A673 (cell line): ENCODE measurements around the gene PELI1. TPM values are rescaled to one million over a fixed set of nuclear protein-coding genes. Genes with fewer than 3 reads are reported as not detected.

Experiments used
- BruUV-seq: library from RNA; stranded (reverse); fragments of 400-500 nt; replicated peaks from 2 replicates; lab custom pipeline; 2021; lab: Mats Ljungman, UMichigan
- CTCF ChIA-PET: fragments of 300-600 bp; sonication (Branson Sonifier 250); formaldehyde crosslinking; loops from one replicate; lab custom pipeline; 2022; ENCODE audit warnings: antibody characterized with exemption; lab: Charles Lee
- POLR2A ChIA-PET: fragments of 300-600 bp; sonication (Branson Sonifier 250); formaldehyde crosslinking; loops from one replicate; lab custom pipeline; 2022; ENCODE audit warnings: antibody characterized with exemption; ENCODE audit not compliant: low non-redundant PET; lab: Charles Lee
- DNase-seq: peaks from one replicate; pipeline ENCODE4 v3.0.0-alpha.2; 2015; ENCODE audit warnings: low spot score
- H3K27ac ChIP-seq: fragments of 200-600 bp; sonication (generic); 2 replicates; pipeline ENCODE4 v1.5.1; 2016; ENCODE audit warnings: mixed run types, low read depth, mild to moderate bottlenecking, mixed read lengths, antibody characterized with exemption, low read length; ENCODE audit not compliant: poor library complexity, severe bottlenecking
- H3K27me3 ChIP-seq: fragments of 200-600 bp; sonication (generic); replicated peaks from 2 replicates; pipeline ENCODE4 v1.6.1; 2017; ENCODE audit warnings: mixed run types, low read depth, mild to moderate bottlenecking, mixed read lengths, antibody characterized with exemption, low read length; ENCODE audit not compliant: insufficient read depth, poor library complexity
- H3K36me3 ChIP-seq: fragments of 200-600 bp; sonication (generic); 2 replicates; pipeline ENCODE4 v1.6.1; 2016; ENCODE audit warnings: mixed run types, mild to moderate bottlenecking, mixed read lengths, antibody characterized with exemption, low read length; ENCODE audit not compliant: insufficient read depth, poor library complexity, severe bottlenecking
- H3K4me1 ChIP-seq: fragments of 200-600 bp; sonication (generic); 2 replicates; pipeline ENCODE4 v1.6.1; 2017; ENCODE audit warnings: mixed run types, mild to moderate bottlenecking, mixed read lengths, antibody characterized with exemption, low read length; ENCODE audit not compliant: insufficient read depth, poor library complexity, severe bottlenecking
- H3K4me3 ChIP-seq: fragments of 200-600 bp; sonication (generic); 2 replicates; pipeline ENCODE4 v1.5.1; 2016; ENCODE audit warnings: low read depth, mixed run types, mild to moderate bottlenecking, mixed read lengths, low read length; ENCODE audit not compliant: poor library complexity, severe bottlenecking
- H3K9me3 ChIP-seq: fragments of 200-600 bp; sonication (generic); 2 replicates; pipeline ENCODE4 v1.6.1; 2016; ENCODE audit warnings: mixed run types, low read depth, mild to moderate bottlenecking, mixed read lengths, antibody characterized with exemption, low read length; ENCODE audit not compliant: poor library complexity, severe bottlenecking
- EZH2 ChIP-seq: fragments of 200-600 bp; sonication (generic); IDR thresholded peaks from 2 replicates; pipeline ENCODE4 v1.6.1; 2017; ENCODE audit warnings: borderline replicate concordance, low read depth, mild to moderate bottlenecking, mixed read lengths, antibody characterized with exemption, low read length; ENCODE audit not compliant: poor library complexity, severe bottlenecking
- intact Hi-C: fragments of 100-400 bp; cut with micrococcal nuclease; formaldehyde crosslinking; loops from one replicate; pipeline ENCODE4 v1.10.0; 2022; ENCODE audit not compliant: unreplicated experiment
- total RNA-seq: library from RNA; stranded (reverse); gene quantifications from 2 replicates; pipeline ENCODE4 v1.2.3, GENCODE V29; 2021
- TF ChIP-seq, protein P1 (sequence below): fragments of 300-800, 200-600 bp; sonication (generic); conservative IDR thresholded peaks from 2 replicates; pipeline ENCODE4 v1.5.1; 2017; ENCODE audit warnings: low read depth, mild to moderate bottlenecking, antibody characterized with exemption, low read length, moderate library complexity, mixed read lengths

The PELI1 gene
- total RNA-seq, 1 experiment from 2014 or later: 35.1 TPM

DNA sequence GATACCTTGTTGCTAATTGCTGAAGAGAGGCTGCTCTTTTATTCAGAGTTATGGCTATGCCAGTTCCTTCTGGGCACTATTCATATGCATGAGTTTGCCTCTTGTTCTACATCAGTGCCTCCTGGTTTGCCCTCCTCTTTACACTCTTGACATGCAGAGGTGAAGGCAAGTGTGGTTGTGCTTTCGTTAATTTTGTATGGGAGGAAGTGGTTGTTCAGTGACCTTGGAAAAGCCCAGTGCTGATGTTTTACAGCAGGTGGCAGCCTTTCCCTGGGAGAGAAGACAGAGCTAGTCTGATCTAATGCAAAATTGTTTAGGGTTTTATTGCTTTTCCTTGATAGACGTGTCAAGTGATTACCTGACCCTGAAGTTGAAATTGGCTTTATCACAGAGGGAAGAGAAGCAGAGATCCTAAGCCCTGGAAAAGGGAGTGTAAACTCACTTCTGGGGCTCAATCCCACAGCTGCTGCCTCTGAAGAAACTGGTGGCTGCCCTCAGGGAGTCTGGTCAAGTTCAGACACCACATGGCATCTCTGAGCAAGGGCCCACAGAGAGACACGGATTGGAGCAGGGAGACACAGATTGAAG lies 94.5 kb downstream of the PELI1 start:
- H3K27me3 ChIP-seq: no peaks in the 10 kb centered on the region
- intact Hi-C loops: loop anchor here (1.0 to 10.0 kb wide), 4 partner anchors 263 to 815 kb away; no protein-coding TSS in a partner anchor
- no peaks in the 10 kb centered on the region for H3K36me3 ChIP-seq
- H3K9me3 ChIP-seq: no peaks in the 10 kb centered on the region
- peaks cover 4% of the 10 kb centered on the region for H3K4me1 ChIP-seq
- ChIA-PET CTCF (interaction anchor here (0.6 to 2.8 kb wide), 6 partner anchors 263 to 1010 kb away, joined by 3 to 33 read pairs (median 11); no protein-coding TSS in a partner anchor), POLR2A (no interaction called here)
- H3K27ac ChIP-seq: no peak overlapping the region
- DNase-seq: peak; percentile 86
- BruUV-seq: no TSS peak
- H3K4me3 ChIP-seq: no peak overlapping the region
- TF ChIP-seq, protein P1, sequence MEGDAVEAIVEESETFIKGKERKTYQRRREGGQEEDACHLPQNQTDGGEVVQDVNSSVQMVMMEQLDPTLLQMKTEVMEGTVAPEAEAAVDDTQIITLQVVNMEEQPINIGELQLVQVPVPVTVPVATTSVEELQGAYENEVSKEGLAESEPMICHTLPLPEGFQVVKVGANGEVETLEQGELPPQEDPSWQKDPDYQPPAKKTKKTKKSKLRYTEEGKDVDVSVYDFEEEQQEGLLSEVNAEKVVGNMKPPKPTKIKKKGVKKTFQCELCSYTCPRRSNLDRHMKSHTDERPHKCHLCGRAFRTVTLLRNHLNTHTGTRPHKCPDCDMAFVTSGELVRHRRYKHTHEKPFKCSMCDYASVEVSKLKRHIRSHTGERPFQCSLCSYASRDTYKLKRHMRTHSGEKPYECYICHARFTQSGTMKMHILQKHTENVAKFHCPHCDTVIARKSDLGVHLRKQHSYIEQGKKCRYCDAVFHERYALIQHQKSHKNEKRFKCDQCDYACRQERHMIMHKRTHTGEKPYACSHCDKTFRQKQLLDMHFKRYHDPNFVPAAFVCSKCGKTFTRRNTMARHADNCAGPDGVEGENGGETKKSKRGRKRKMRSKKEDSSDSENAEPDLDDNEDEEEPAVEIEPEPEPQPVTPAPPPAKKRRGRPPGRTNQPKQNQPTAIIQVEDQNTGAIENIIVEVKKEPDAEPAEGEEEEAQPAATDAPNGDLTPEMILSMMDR: peak; percentile 90
- no peak for TF ChIP-seq EZH2

DNA sequence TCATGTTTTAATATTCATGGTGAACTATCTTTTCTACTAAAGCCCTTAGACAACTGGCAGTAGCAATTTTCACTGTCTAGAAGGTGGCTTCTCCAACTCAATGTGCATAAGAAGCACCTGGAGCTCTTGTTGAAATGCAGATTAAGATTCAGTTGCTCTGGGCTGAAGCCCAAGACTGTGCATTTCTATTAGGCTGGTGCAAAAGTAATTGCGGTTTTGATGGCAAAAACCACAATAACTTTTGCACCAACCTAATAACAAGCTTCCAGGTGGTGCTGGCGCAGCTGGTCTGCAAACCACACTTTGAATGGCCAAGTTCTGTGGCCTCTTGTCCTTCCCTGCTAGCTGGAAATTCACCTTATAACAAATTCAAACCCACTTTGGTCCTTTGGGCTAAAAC lies 98.3 kb downstream of the PELI1 start:
- TF ChIP-seq, protein P1: no peak
- TF ChIP-seq EZH2: no peak
- ChIA-PET CTCF (no interaction called here), POLR2A (interaction anchor here (0.7 kb wide), 1 partner anchor 942 kb away, joined by 19 read pairs; no protein-coding TSS in a partner anchor)
- no peak overlapping the region for H3K27ac ChIP-seq
- no peaks in the 10 kb centered on the region for H3K9me3 ChIP-seq
- intact Hi-C loops: loop anchor here (10.0 kb wide), 1 partner anchor 819 kb away; no protein-coding TSS in a partner anchor
- H3K4me3 ChIP-seq: no peak overlapping the region
- no peaks in the 10 kb centered on the region for H3K36me3 ChIP-seq
- BruUV-seq: no TSS peak
- no peaks in the 10 kb centered on the region for H3K27me3 ChIP-seq
- peaks cover 4% of the 10 kb centered on the region for H3K4me1 ChIP-seq
- DNase-seq: no peak

Other genes starting within 250 kb of the PELI1 start
- 19.1 and 20.6 TPM in 2 replicates for gene VPS54, start 125.0 kb downstream of the PELI1 start, total RNA-seq